ENCODE measurements around the gene TCN2.
"Not testable (repeated sequence)": the region's sequence is repeated elsewhere in the genome, so short reads cannot be mapped to it uniquely, and the experiment has no call there.

TCN2 gene

GRCh38 chr22:30606455-30607299, at the start of gene TCN2:
Gene TCN2, plus strand, starts transcription at chr22:30607174. Its CDS starts 158 bp downstream, at chr22:30607332.
- H3K9me3 Mint-ChIP-seq, result no peaks in the 10 kb centered on the region
- TF ChIP-seq CTCF (IDR thresholded peaks at IDR 0.05), result no peak
- H3K27me3 Mint-ChIP-seq (ENCODE audit: low read depth, poor library complexity), result peaks cover under 1% of the 10 kb centered on the region
- H3K27ac Mint-ChIP-seq, result peak within 1 kb of the TSS; percentile 72
- H3K4me1 Mint-ChIP-seq, result peaks cover 58% of the 10 kb centered on the region
- peak; percentile 55 for DNase-seq
- peak within 1 kb of the TSS; percentile 91 for H3K4me3 Mint-ChIP-seq
- H3K36me3 Mint-ChIP-seq (ENCODE audit: low read depth), result peaks cover 4% of the 10 kb centered on the region

GRCh38 chr22:30557243-30557642, 49.7 kb upstream of the TCN2 start:
- H3K36me3 Mint-ChIP-seq (ENCODE audit: low read depth), result peaks cover 4% of the 10 kb centered on the region
- H3K4me1 Mint-ChIP-seq, result peaks cover 13% of the 10 kb centered on the region
- no peak overlapping the region for H3K4me3 Mint-ChIP-seq
- no peak for TF ChIP-seq CTCF (IDR thresholded peaks at IDR 0.05)
- H3K9me3 Mint-ChIP-seq, result no peaks in the 10 kb centered on the region
- H3K27ac Mint-ChIP-seq, result no peak overlapping the region
- no peak for DNase-seq
- peaks cover 11% of the 10 kb centered on the region for H3K27me3 Mint-ChIP-seq (ENCODE audit: low read depth, poor library complexity)

- peaks cover 18% of the 10 kb centered on the region for H3K27me3 Mint-ChIP-seq (ENCODE audit: low read depth, poor library complexity)
- peaks cover 4% of the 10 kb centered on the region for H3K36me3 Mint-ChIP-seq (ENCODE audit: low read depth)
- no peak for DNase-seq
- no peak overlapping the region for H3K4me3 Mint-ChIP-seq
- H3K4me1 Mint-ChIP-seq, result peaks cover 17% of the 10 kb centered on the region
- no peak for TF ChIP-seq CTCF (IDR thresholded peaks at IDR 0.05)
- H3K9me3 Mint-ChIP-seq, result no peaks in the 10 kb centered on the region
- H3K27ac Mint-ChIP-seq, result no peak overlapping the region
Observed at GRCh38 chr22:30559889-30560288, 47.1 kb upstream of the TCN2 start.

- not testable (repeated sequence) for H3K27ac Mint-ChIP-seq
Observed at GRCh38 chr22:30560643-30561202, 46.3 kb upstream of the TCN2 start.

GRCh38 chr22:30561402-30562189, 45.4 kb upstream of the TCN2 start:
- Mint-ChIP-seq H3K4me1 (peaks cover 17% of the 10 kb centered on the region), H3K9me3 (no peaks in the 10 kb centered on the region), H3K36me3 (ENCODE audit: low read depth) (no peaks in the 10 kb centered on the region), H3K4me3 (no peak overlapping the region), H3K27me3 (ENCODE audit: low read depth, poor library complexity) (peaks cover 20% of the 10 kb centered on the region), H3K27ac (no peak overlapping the region)
- no peak for TF ChIP-seq CTCF (IDR thresholded peaks at IDR 0.05)
- DNase-seq, result no peak

More at GRCh38 chr22:30560643-30561202, 46.3 kb upstream of the TCN2 start:
- not testable (repeated sequence) for H3K36me3 Mint-ChIP-seq (ENCODE audit: low read depth); DNase-seq; H3K4me3 Mint-ChIP-seq; H3K9me3 Mint-ChIP-seq
- H3K27me3 Mint-ChIP-seq (ENCODE audit: low read depth, poor library complexity), result peaks cover 15% of the 10 kb centered on the region
- peaks cover 17% of the 10 kb centered on the region for H3K4me1 Mint-ChIP-seq

- Mint-ChIP-seq H3K27ac (no peak overlapping the region), H3K27me3 (ENCODE audit: low read depth, poor library complexity) (peaks cover 18% of the 10 kb centered on the region)
Observed at GRCh38 chr22:30562366-30562765, 44.6 kb upstream of the TCN2 start.

More at GRCh38 chr22:30562366-30562765, 44.6 kb upstream of the TCN2 start:
- peaks cover 17% of the 10 kb centered on the region for H3K4me1 Mint-ChIP-seq
- no peak for TF ChIP-seq CTCF (IDR thresholded peaks at IDR 0.05)
- no peaks in the 10 kb centered on the region for H3K9me3 Mint-ChIP-seq
- DNase-seq, result no peak
- no peaks in the 10 kb centered on the region for H3K36me3 Mint-ChIP-seq (ENCODE audit: low read depth)
- H3K4me3 Mint-ChIP-seq, result no peak overlapping the region
